Stimulated activated CD4-positive, alpha-beta T cell treated with anti-CD3 and anti-CD28 coated beads, TNF-alpha, amount 100 ng/mL, for 4 hours (primary cell): ENCODE measurements around the gene CLRN3.

Source experiments
- DNase-seq, 3 experiments: peaks; one replicate each; pipeline ENCODE4 v3.0.0-alpha.2; 2020; ENCODE audit warnings: low read depth in 3 of 3

The CLRN3 gene

DNA sequence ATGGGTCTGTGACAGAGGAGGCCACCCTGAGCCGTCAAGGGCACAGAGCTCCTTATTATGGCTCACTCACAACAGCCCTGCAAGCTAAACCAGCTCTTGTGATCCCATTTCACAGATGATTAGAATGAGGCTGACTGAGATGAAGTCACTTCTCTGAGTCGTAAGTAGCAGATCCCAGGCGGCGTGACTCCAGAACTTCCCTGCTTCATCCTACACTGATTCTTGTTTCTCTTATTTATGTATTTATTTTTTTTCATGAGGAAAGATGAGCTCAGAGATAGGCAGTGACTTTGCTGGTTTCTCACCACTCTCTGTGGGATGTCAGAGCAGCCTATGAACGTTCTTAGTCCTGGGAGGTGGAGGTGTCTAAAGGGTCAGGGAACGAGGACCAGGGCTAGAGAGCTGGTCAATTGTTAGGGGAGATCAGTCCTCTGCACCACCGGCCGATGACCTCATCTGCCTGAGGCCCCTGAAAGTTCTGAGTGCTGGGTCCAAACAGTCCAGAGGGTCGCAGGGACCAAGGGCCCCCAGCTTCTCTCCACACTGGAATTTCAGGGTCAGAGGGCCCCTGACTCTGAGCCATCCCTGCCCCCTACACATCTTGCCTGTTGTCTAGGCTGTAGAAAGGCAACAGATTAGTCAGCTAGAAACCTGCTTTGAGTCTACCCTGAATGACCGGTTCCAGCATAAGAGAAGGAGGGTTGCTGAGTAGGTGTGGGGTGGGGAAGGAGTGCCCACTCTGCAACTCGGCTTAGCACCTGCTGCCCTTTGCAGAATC lies 17.9 kb downstream of the CLRN3 start:
- DNase-seq = no peak

DNA sequence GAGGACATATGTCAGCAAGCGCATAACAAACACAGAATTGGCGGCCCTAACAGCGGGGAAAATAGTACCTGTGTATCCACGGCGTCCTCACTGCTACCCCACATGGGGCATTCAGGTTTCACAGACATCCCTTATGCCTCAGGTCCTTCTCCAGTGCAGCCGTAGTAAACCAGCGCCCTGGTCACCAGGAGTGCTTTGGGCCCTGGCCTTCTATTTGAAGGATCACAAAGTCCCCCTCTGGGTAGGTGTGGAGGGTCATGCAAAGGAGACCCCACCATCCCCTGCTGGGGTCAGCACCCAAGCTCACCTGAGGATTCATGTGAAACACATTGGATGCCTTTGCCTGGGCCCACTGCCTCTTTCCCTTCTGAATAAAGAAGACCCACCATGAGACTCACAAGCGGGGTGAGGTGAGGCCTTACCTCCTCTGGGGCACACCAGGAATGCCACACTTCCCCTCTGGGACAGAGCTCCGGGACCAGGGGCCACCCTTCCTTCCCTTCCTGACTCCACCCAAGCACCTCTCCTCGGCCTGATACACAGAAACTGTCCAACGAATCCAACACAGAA lies 18.8 kb downstream of the CLRN3 start:
- DNase-seq = no peak

DNA sequence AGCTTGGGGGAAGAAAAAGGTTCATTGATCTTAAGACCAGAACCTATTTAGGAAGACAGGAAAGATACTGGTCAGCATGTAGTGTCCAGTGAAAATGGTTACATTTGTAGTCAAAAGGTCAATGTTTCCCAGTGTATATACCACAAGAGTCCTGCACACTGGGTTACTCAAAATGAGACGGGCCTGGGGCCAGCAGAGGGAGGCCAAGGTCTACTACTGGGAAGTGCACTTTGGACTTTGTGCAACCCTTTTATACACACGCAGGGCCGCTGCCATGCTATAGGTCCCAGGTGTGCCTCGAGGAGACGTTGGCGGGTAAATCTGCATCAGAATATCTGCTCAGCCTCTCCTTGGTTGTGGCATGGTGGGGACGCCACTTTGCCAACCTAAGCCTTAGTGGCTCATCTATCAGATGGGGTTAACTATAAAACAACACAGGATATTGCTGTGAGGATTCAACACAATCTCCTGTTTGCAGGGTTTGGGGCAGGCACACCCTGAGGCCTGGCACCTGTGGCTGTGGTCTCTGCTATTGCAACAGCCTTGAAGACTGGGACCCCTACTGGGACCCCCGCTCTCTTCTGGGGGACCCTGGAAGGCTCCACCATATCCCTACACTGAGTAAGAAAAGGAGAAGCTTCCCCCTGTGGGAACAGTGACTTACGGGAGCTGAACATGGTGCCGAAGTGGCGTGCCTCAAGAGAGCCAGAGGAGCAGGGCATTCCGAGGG lies 19.7 kb downstream of the CLRN3 start:
- no peak for DNase-seq

DNA sequence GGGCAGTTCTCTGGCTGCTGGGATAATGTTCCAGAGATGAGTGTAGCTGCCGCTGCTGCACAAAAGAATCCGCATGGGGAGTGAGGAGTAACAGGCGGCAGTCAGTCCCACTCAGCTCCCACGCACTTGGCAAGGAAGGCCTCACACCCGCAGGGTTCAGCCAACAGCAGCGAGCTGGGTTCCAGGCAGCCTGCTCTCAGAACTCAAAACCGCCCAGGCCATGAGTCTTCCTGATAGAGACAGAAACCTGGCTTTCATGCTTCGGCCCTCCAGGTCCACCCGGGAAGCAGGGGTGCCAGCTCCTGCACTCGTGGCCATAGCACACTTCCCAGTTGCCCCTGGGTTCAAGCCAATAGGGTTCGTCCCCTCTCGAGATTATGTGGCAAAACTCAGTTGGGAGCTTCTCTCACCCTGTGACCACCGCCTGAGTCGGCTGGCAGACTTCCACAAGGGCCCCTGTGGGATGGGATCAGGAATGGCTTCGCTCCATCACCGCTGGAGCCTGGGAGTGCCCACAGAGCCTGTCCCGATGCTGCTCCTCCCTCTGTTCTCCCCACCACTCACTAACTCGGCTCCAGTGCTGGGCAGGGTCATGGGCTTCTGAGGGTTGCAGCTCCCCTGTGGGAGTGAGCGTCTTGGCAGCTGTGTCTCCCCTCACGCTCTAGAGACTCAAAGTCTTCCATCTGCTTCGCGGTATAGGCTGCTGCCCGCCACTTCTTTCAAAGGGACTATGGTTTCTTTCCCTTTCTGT lies 20.6 kb downstream of the CLRN3 start:
- DNase-seq = no peak

DNA sequence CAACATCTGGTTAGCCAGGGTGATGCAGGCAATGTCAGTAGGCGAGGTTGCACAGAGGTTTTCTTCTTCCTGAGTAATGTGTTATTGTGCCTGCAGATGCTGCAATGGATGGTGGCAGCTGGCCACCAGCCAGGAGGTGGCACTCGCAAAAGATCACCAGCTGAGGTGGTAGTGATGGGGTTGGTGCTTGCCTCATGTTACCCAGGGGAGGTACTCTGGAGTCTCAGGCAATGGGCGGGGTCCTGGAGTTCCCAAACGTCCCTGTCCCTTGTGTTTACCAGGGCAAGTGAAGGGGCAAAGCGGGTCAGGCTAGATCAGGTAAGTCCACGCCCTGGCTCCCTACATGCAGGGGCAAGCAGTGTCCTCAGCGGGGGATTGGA lies 21.1 kb downstream of the CLRN3 start:
- no peak for DNase-seq

DNA sequence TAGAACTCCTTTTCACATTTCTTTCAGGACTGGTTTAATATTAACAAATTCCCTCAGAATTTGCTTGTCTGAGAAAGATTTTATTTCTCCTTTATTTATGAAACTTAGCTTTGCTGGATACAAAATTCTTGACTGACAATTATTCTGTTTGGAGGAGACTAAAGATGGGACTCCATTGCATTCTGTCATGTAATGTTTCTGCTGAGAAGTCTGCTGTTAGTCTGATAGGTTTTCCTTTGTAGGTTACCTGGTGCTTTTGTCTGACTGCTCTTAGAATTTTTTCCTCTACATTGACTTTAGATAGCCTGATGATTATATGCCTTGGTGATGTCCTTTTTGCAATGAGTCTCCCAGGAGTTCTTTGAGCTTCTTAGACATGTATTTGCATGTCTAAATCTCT lies 23.4 kb downstream of the CLRN3 start:
- no peak for DNase-seq

DNA sequence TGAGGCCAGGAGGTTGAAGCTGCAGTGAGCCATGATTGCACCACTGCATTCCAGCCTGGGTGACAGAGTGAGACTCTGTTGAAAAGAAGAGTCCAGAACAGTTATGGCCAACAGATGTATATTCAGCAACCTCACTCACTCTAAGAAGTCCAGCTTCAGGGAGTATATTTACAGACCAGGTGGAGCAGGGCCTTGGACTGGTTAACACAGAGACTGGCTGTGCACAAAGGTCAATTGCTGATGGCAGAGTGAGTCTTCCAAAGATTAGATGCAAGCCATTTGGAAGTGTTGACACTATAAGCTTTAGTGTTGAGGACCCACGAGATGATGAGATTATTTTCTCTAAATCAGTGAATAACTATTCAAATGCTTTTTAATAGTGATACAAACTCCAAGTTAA lies 24.9 kb downstream of the CLRN3 start:
- no peak for DNase-seq

DNA sequence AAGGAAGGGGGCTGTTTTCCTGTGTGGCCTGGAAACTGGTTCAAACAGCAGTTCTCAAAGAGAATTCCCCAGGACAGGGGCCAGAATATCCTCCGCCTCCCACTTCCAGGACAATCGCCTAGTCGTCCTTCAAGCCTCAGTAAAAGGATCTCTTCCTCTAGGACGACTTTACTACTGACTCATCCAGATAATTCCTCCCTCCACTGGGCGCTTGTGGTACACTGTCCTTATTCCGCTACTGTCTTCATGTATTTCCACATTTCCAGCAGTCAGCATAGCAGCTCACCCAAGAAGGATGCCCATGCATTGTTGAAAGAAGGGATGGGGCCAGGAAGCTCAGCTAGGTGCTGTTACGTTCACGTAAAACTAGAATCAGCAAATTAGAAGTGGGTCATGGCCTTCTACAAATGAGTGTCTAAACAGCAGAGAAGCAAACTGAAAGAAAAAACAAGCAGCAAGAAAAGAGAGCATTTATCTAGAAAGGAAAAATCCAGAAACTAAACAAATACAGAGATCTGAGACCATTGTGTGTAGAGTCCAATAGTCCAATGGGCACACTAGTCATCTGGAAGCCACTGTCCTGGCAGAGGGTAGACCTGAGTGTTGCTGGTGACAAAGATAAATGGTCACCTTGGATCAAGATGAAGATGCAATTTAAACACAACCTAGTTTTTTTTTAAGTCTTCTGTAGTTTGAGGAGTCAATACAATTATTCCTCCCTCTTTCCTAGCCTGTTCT lies 26.3 kb downstream of the CLRN3 start:
- DNase-seq = no peak

DNA sequence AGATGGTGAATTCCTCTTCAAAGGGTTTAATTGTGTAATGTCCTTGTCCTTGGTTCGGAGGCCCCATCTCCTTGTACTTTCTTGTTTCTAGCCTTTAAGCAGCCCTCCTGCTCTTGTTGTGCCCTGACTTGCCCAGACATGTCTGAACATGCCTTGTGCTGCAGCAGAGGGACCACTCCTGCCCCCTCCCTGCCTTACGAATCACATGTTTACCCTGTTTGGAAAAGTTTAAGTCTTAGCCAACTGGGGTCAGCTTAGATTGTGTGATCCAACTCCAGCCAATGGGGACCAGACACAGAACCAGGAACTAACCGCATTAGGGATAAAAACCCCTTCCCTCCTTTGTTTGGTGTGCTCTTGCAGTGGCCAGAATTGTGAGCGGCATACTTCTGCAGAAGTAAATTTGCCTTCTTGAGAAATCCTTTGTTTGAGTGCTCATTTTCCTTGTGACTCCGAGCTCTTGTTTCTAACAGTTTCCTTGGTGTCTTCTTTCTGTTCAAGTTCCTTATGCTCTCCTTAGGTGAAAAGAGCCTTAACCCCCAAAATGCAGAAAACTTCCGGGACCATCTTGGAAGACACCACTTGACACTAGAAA lies 29.4 kb downstream of the CLRN3 start:
- no peak for DNase-seq

DNA sequence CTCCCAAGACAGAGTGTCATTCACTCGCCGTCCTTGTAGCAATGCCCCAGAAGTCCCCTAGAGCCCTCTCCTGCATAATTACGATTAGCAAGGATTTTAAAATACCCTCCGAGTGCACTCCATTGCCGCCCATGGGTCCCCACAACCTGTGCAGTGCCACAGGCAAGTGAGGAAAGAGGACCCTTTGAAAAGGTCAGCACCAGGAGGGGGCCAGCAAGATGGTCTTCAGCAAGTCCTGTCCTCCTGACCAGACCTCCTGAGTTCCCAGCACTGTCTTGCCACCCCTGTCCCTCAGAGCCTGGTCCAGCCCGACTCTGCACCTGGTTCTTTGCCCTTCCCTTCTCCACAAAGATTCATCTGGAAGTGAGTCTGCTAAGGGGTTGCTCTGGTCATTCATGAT lies 32.1 kb downstream of the CLRN3 start:
- DNase-seq = no peak

DNA sequence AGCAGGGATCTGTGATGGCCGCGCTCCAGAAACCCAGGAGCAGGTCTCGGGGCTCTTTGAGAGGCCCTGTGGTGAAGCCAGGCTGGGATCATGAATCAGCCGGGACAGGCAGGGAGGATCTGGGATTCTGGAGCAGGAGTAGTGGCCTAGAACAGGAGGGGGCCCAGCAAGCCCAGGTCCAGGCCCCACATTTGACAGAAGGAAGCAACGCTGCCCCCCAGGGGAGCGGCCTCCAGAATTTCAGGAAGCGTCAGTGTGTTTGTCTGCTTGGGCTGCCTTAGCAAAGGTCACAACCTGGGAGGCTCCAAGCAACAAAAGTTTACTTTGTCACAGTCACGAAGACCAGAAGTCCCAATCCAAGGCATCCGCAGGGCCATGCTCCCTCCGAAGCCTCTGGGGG lies 36.8 kb downstream of the CLRN3 start:
- no peak for DNase-seq

DNA sequence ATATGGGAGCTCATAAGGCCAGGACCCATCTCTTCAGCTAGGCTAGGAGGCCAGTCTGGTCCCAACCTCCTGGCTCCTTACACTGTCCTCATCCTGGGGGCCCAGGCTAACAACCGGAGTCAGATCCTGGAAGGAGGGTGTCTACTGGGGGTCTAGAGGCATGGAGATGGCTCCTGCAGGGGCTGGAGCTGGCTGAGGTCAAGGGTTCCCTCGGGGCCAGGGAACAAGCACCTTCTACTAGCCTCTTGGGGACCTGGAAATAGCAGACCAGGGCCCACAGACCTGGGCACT lies 37.2 kb downstream of the CLRN3 start:
- DNase-seq = no peak

DNA sequence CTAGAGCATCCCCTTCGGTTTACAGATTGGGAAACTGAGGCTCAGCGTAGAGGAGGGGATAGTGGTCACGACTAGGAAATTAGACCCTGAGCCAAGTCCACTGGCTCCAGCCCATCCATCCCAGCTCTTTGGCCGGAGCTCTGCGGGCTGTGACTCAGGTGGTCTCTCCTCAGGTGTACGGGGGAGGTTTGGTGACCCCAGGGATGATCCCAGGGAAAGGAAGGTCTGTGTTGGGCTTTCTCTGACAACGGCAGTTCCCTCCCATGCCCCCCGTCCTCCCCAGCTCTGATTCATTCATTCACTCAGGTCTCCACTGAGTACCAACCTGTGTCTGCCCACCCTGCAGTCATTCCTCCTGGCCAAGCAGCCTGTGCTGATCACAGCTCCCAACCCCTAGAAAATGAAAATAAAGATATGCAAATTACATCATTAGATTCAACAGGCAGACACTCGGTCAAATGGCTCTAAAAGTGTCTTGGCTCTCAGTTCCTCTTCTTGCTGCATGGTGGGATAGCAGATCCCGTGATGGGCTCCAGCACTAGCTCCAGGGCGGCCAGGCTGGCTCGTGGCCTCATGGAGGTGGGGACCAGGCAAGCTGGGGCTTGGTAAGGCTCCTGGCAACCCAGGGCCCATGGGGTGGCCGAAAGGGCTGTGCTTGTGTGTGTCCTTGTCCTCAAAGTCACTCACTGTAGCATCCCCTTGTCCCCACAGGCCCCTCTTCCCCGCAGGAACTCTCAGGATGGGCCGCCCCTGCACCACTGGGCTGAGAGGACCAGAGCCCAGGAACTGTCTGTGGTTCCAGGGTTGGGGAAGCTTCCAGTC lies 37.8 kb downstream of the CLRN3 start:
- no peak for DNase-seq

DNA sequence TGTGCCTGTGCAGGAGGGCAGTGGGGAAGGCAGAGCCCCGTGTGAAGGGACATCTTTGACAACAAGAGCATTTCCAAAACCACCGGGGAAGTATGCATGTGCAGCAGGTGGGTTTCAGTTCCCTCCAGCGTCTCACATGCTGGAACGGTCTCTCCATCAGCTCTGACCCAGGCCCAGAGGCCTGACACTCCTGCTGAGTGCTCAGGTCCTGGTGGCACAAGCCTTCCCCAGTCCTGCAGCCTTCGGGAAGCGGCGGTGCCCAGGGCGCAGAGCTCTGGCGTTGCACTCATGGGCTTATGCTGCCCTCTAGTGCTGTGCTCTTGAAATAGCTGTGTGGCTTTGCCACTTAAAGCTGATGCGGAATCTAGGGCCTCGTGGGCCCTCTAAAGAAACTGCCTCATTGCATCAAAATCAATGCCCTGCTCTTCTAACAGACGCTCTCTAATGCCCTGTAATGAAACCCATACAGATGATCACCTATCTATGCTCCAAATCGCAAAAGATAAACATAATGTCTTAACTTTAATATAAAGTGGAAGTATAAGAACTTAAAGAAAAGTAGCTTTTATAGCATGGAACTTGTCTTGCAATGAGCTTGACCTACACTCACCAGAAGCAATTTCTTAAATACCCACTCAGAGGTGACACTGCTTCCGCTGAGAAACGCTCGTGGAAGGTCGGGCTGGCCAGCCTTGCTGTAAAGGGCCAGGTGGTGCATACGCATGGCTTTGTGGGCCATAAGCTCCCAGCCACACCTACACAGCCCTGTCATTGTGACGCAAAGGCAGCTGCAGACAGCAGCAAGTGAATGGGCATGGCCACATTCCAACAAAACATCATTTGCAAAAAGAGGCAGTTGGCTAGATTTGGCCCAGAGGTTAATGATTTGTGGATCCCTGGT lies 38.6 kb downstream of the CLRN3 start:
- peak; percentile 9 to 18 (median 12) for DNase-seq

DNA sequence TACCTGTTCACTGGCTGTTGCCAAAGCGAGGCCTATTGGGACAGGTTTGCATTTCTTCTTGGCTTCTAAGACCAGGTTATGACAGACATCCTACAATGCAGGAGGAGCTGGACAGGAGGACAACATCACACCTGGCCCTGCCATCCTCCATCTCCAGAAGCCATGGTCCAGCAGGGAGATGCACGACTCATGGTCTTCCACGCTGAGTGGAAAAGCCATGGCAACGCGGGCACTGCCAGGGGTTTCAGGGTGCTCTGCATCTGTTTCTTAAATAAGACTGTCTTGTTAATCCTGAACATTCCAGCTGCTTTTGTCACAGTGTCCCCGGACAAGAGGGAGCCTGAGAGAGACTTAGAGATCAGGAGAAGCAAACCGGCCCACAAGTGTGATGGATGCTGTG lies 40.3 kb downstream of the CLRN3 start:
- no peak for DNase-seq

DNA sequence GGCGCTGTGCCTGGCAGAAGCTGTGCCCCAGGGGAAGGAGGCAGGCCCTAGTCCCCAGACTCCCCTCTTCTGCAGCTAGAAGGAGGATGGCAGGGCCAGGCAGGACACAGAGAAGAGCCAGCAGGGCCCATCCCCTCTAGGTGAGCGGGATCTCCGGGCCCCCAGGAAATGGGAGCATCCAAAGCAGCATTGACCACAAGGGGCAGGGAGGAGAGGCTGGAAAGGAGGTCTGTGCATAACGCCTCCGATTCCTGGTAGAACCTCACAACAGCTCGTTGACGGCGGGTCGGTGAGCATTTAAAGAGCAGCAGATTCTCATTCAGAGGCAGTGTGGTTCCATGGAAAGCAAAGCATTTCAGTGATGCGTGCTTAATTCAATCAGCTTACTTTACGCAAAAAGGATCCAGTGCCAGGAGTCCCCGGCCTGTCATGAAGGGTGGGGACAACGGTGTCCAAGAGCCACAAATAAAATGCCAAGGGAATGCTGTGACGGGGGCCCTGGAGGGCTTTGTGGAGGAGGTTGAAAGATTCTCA lies 41.0 kb downstream of the CLRN3 start:
- no peak for DNase-seq

DNA sequence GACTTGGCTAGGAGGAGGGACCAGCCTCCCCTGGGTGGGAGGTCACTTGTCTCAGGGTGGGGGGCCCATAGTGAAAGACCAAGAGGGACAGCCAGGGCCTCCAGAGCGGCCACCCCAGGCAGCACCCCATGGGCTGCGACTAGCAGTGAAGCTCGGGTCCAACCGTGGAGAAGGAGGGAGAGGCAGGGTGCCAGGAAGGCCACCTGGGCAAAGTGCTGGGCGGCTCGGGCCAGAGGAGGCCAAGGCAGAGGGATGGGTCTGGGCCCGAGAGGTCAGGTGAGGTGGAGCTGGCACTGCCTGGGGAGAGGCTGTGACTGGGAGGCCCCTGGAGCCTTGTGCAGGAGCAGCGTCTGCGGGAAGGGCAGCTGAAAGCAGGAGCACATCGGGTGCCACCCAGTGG lies 41.8 kb downstream of the CLRN3 start:
- DNase-seq = no peak

DNA sequence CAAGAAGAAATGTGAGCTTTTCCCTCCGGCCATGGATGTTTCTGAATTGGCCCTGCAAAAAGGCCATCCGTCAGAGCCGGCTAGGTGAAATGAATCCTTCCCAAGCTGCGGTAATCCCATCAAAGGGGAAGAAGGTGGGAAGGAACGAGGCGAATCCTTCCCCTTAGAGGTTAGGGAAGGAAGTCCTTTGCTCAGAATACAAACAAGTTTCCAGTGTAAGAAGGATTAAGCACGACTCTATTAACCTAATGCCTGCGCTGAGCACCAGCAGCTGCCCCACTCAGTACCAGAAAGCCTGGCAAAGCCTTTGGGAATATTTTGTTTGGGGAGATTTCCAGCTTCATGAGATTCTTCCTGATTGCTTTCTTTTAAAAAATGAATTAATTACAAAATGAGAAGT lies 42.8 kb downstream of the CLRN3 start:
- DNase-seq = no peak

DNA sequence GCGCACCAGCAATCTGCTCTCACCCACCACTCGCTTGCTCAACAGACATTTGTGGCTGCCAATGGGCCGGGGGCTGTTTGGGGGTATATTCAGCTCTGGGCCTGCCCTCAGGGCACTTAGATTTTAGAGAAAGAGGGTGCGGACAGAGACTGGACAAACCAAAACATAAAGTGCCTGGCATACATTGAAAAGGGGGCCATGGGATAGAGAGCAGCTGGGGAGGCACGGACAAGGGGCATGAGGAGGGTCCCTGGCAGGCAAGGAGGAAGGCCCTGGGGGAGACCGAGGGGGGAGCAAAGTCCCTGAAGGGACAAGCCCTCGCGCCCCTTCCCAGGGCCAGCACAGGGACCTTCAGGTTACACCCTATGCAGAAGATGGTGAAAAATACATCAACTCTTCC lies 43.5 kb downstream of the CLRN3 start:
- no peak for DNase-seq
